ENCODE results near the gene CUL3. TPM values are rescaled to one million over a fixed set of nuclear protein-coding genes. Genes with fewer than 3 reads are reported as not detected.

Gene CUL3
- total and polyA plus RNA-seq, 2 experiments from 2014 or later = 86.0 to 125 TPM

DNA sequence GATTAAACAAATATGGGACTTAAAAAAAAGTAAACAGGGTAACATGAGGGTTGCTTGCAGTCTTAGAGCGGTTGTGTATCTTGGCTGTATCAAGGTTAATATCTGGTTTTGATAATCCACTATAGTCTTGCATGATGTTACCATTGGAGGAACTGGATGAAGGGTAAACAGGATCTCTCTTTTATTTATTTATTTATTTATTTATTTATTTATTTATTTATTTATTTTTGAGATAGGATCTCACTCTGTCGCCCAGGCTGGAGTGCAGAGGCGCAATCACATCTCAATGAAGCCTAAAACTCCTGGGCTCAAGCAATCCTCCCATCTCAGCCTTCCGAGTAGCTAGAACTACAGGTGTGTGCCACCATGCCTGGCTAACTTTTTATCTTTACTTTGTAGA is 140.4 kb downstream of the CUL3 start:
- H3K4me1 ChIP-seq (ENCODE audit: insufficient read depth) = peaks cover 12% of the 10 kb centered on the region
- Mint-ChIP-seq H3K9me3 (peaks cover 20% of the 10 kb centered on the region), H3K4me3 (no peak overlapping the region), H3K4me1 (peaks cover 6% of the 10 kb centered on the region), H3K27ac (no peak overlapping the region), H3K27me3 (ENCODE audit: insufficient read depth, low read depth, poor library complexity) (peaks cover 14% of the 10 kb centered on the region), H3K36me3 (ENCODE audit: low read depth) (peaks cover 8% of the 10 kb centered on the region)
- no peak overlapping the region for H2AFZ ChIP-seq
- H3K36me3 ChIP-seq (ENCODE audit: insufficient read depth) = no peaks in the 10 kb centered on the region
- no peak for TF ChIP-seq ZNF331 (CRISPR knock-in tag; IDR thresholded peaks at IDR 0.05; ENCODE audit: low read depth)
- no peak for TF ChIP-seq ZNF114 (CRISPR knock-in tag; IDR thresholded peaks at IDR 0.05)
- no peak for TF ChIP-seq STAT1 (IDR thresholded peaks at IDR 0.05; ENCODE audit: unreplicated experiment)
- no peak for TF ChIP-seq EZH2phosphoT487 (IDR thresholded peaks at IDR 0.05; ENCODE audit: unreplicated experiment)
- TF ChIP-seq, protein P1, sequence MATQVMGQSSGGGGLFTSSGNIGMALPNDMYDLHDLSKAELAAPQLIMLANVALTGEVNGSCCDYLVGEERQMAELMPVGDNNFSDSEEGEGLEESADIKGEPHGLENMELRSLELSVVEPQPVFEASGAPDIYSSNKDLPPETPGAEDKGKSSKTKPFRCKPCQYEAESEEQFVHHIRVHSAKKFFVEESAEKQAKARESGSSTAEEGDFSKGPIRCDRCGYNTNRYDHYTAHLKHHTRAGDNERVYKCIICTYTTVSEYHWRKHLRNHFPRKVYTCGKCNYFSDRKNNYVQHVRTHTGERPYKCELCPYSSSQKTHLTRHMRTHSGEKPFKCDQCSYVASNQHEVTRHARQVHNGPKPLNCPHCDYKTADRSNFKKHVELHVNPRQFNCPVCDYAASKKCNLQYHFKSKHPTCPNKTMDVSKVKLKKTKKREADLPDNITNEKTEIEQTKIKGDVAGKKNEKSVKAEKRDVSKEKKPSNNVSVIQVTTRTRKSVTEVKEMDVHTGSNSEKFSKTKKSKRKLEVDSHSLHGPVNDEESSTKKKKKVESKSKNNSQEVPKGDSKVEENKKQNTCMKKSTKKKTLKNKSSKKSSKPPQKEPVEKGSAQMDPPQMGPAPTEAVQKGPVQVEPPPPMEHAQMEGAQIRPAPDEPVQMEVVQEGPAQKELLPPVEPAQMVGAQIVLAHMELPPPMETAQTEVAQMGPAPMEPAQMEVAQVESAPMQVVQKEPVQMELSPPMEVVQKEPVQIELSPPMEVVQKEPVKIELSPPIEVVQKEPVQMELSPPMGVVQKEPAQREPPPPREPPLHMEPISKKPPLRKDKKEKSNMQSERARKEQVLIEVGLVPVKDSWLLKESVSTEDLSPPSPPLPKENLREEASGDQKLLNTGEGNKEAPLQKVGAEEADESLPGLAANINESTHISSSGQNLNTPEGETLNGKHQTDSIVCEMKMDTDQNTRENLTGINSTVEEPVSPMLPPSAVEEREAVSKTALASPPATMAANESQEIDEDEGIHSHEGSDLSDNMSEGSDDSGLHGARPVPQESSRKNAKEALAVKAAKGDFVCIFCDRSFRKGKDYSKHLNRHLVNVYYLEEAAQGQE (IDR thresholded peaks at IDR 0.05; ENCODE audit: unreplicated experiment) = no peak
- TF ChIP-seq NANOG (IDR thresholded peaks at IDR 0.05; ENCODE audit: borderline replicate concordance) = no peak
- TF ChIP-seq, protein P2, sequence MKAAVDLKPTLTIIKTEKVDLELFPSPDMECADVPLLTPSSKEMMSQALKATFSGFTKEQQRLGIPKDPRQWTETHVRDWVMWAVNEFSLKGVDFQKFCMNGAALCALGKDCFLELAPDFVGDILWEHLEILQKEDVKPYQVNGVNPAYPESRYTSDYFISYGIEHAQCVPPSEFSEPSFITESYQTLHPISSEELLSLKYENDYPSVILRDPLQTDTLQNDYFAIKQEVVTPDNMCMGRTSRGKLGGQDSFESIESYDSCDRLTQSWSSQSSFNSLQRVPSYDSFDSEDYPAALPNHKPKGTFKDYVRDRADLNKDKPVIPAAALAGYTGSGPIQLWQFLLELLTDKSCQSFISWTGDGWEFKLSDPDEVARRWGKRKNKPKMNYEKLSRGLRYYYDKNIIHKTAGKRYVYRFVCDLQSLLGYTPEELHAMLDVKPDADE (IDR thresholded peaks at IDR 0.05) = no peak
- TF ChIP-seq, protein P3, sequence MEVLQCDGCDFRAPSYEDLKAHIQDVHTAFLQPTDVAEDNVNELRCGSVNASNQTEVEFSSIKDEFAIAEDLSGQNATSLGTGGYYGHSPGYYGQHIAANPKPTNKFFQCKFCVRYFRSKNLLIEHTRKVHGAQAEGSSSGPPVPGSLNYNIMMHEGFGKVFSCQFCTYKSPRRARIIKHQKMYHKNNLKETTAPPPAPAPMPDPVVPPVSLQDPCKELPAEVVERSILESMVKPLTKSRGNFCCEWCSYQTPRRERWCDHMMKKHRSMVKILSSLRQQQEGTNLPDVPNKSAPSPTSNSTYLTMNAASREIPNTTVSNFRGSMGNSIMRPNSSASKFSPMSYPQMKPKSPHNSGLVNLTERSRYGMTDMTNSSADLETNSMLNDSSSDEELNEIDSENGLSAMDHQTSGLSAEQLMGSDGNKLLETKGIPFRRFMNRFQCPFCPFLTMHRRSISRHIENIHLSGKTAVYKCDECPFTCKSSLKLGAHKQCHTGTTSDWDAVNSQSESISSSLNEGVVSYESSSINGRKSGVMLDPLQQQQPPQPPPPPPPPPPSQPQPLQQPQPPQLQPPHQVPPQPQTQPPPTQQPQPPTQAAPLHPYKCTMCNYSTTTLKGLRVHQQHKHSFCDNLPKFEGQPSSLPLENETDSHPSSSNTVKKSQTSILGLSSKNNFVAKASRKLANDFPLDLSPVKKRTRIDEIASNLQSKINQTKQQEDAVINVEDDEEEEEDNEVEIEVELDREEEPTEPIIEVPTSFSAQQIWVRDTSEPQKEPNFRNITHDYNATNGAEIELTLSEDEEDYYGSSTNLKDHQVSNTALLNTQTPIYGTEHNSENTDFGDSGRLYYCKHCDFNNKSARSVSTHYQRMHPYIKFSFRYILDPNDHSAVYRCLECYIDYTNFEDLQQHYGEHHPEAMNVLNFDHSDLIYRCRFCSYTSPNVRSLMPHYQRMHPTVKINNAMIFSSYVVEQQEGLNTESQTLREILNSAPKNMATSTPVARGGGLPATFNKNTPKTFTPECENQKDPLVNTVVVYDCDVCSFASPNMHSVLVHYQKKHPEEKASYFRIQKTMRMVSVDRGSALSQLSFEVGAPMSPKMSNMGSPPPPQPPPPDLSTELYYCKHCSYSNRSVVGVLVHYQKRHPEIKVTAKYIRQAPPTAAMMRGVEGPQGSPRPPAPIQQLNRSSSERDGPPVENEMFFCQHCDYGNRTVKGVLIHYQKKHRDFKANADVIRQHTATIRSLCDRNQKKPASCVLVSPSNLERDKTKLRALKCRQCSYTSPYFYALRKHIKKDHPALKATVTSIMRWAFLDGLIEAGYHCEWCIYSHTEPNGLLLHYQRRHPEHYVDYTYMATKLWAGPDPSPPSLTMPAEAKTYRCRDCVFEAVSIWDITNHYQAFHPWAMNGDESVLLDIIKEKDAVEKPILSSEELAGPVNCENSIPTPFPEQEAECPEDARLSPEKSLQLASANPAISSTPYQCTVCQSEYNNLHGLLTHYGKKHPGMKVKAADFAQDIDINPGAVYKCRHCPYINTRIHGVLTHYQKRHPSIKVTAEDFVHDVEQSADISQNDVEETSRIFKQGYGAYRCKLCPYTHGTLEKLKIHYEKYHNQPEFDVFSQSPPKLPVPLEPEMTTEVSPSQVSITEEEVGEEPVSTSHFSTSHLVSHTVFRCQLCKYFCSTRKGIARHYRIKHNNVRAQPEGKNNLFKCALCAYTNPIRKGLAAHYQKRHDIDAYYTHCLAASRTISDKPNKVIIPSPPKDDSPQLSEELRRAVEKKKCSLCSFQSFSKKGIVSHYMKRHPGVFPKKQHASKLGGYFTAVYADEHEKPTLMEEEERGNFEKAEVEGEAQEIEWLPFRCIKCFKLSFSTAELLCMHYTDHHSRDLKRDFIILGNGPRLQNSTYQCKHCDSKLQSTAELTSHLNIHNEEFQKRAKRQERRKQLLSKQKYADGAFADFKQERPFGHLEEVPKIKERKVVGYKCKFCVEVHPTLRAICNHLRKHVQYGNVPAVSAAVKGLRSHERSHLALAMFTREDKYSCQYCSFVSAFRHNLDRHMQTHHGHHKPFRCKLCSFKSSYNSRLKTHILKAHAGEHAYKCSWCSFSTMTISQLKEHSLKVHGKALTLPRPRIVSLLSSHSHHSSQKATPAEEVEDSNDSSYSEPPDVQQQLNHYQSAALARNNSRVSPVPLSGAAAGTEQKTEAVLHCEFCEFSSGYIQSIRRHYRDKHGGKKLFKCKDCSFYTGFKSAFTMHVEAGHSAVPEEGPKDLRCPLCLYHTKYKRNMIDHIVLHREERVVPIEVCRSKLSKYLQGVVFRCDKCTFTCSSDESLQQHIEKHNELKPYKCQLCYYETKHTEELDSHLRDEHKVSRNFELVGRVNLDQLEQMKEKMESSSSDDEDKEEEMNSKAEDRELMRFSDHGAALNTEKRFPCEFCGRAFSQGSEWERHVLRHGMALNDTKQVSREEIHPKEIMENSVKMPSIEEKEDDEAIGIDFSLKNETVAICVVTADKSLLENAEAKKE (CRISPR knock-in tag; IDR thresholded peaks at IDR 0.05) = no peak
- TF ChIP-seq JUNB (IDR thresholded peaks at IDR 0.05; ENCODE audit: unreplicated experiment) = no peak
- TF ChIP-seq POLR2AphosphoS5 (IDR thresholded peaks at IDR 0.05; ENCODE audit: low read depth) = no peak
- no peak for TF ChIP-seq CREB1 (CRISPR knock-in tag; IDR thresholded peaks at IDR 0.05; ENCODE audit: low read depth)
- H4K20me1 ChIP-seq (replicated peaks; ENCODE audit: insufficient read depth) = no peaks in the 10 kb centered on the region
- H3K79me2 ChIP-seq (replicated peaks; ENCODE audit: insufficient read depth) = no peaks in the 10 kb centered on the region
- 0 out of 2 replicates have a peak, but pooled peaks cover 5% of the 10 kb centered on the region for H3F3A ChIP-seq (replicated peaks; ENCODE audit: low read depth)
- H3K27me3 ChIP-seq (ENCODE audit: insufficient read depth) = 0 out of 2 replicates have a peak, but pooled peaks cover 5% of the 10 kb centered on the region
- no peak overlapping the region for H3K27ac ChIP-seq (ENCODE audit: low read depth)
- H3K4me3 ChIP-seq = no peak overlapping the region
- no peak for DNase-seq (ENCODE audit: low spot score)
- no peaks in the 10 kb centered on the region for H3K9me2 ChIP-seq (ENCODE audit: insufficient read depth)
- no peak for ATAC-seq
- H3K4me2 ChIP-seq = no peak overlapping the region

Data from GM23338 (cell line).